ENCODE results near the gene ZNF827.

Gene ZNF827

DNA sequence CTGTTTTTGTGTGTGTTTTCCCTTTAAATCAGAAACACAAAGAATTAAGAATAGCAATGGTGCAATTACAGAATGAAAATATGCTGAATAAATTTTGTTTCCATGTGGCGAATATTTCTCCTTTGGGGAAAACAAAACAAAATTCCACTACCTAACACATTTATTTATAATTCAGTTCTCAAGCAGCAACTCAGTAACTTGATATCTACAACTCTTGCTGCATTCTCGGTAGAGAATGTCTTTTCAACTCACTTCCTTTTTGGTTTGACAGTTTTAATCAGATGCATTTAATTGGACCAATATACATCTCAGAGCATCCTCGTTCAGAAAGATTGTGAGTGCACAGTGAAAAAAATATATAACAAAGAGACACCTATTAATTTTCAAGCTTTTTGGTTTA, 30.8 kb downstream of the ZNF827 start:
- no peak overlapping the region for H3K9ac ChIP-seq (ENCODE audit: low read depth, low read length, poor library complexity, severe bottlenecking)
- H3K9me2 ChIP-seq (replicated peaks; ENCODE audit: low read depth, low read length), result no peaks in the 10 kb centered on the region
- H3K36me3 ChIP-seq (ENCODE audit: insufficient read depth, low read length), result peaks cover 16% of the 10 kb centered on the region; the same call in 1 of the 2 replicates
- H3K9me3 ChIP-seq (ENCODE audit: insufficient read depth, low read depth, low read length), result no peaks in the 10 kb centered on the region
- no peak overlapping the region for H3K4me3 ChIP-seq (ENCODE audit: low read length, poor library complexity, severe bottlenecking)
- H3K27me3 ChIP-seq (ENCODE audit: insufficient read depth, low read length, poor library complexity, severe bottlenecking), result no peaks in the 10 kb centered on the region
- peaks cover 100% of the 10 kb centered on the region for H3K79me2 ChIP-seq (ENCODE audit: insufficient read depth, low read length)
- no peak overlapping the region for H2AFZ ChIP-seq (ENCODE audit: low read length)
- peak overlapping the region; percentile 38 for H3K4me2 ChIP-seq (ENCODE audit: low read depth, low read length, poor library complexity, severe bottlenecking)
- H3K4me1 ChIP-seq (ENCODE audit: insufficient read depth, low read length, poor library complexity, severe bottlenecking), result peaks cover 34% of the 10 kb centered on the region
- TF ChIP-seq EZH2phosphoT487 (IDR thresholded peaks at IDR 0.05; ENCODE audit: borderline replicate concordance), result no peak
- no peak for TF ChIP-seq CTCF (conservative IDR thresholded peaks at IDR 0.05; ENCODE audit: low read length)
- H4K20me1 ChIP-seq (ENCODE audit: insufficient read depth, low read length, poor library complexity, severe bottlenecking), result peaks cover 78% of the 10 kb centered on the region
- no peaks in the 10 kb centered on the region for H3F3A ChIP-seq (ENCODE audit: low read depth)

DNA sequence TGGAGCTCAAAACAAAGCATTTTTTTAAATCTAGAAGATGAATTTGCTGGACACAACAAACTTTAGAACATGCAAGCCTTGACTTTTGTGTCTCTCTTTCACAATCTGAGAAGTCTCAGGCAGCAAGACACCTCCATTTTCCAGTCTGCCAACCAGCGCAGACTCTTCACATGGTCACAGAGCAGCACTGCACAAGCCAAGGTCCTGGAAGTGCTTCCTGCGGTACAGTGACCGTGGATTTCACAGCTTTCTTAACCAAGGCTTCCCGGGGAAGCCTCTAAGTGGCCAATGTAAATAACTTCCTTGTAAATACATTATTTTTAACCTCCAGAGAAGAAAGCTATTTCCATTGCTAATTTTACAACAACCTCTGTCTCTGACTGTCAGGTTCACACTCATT, 31.2 kb downstream of the ZNF827 start:
- H3K9ac ChIP-seq (ENCODE audit: low read depth, low read length, poor library complexity, severe bottlenecking), result no peak overlapping the region
- peaks cover 77% of the 10 kb centered on the region for H4K20me1 ChIP-seq (ENCODE audit: insufficient read depth, low read length, poor library complexity, severe bottlenecking)
- peaks cover 100% of the 10 kb centered on the region for H3K79me2 ChIP-seq (ENCODE audit: insufficient read depth, low read length)
- H2AFZ ChIP-seq (ENCODE audit: low read length), result no peak overlapping the region
- H3K9me2 ChIP-seq (replicated peaks; ENCODE audit: low read depth, low read length), result no peaks in the 10 kb centered on the region
- no peaks in the 10 kb centered on the region for H3K9me3 ChIP-seq (ENCODE audit: insufficient read depth, low read depth, low read length)
- no peaks in the 10 kb centered on the region for H3F3A ChIP-seq (ENCODE audit: low read depth)
- peaks cover 20% of the 10 kb centered on the region; the same call in 1 of the 2 replicates for H3K36me3 ChIP-seq (ENCODE audit: insufficient read depth, low read length)
- peaks cover 34% of the 10 kb centered on the region for H3K4me1 ChIP-seq (ENCODE audit: insufficient read depth, low read length, poor library complexity, severe bottlenecking)
- H3K4me2 ChIP-seq (ENCODE audit: low read depth, low read length, poor library complexity, severe bottlenecking), result peak overlapping the region; percentile 38
- no peak overlapping the region for H3K4me3 ChIP-seq (ENCODE audit: low read length, poor library complexity, severe bottlenecking)
- no peaks in the 10 kb centered on the region for H3K27me3 ChIP-seq (ENCODE audit: insufficient read depth, low read length, poor library complexity, severe bottlenecking)
- TF ChIP-seq EZH2phosphoT487 (IDR thresholded peaks at IDR 0.05; ENCODE audit: borderline replicate concordance) (no peak), CTCF (conservative IDR thresholded peaks at IDR 0.05; ENCODE audit: low read length) (no peak)

DNA sequence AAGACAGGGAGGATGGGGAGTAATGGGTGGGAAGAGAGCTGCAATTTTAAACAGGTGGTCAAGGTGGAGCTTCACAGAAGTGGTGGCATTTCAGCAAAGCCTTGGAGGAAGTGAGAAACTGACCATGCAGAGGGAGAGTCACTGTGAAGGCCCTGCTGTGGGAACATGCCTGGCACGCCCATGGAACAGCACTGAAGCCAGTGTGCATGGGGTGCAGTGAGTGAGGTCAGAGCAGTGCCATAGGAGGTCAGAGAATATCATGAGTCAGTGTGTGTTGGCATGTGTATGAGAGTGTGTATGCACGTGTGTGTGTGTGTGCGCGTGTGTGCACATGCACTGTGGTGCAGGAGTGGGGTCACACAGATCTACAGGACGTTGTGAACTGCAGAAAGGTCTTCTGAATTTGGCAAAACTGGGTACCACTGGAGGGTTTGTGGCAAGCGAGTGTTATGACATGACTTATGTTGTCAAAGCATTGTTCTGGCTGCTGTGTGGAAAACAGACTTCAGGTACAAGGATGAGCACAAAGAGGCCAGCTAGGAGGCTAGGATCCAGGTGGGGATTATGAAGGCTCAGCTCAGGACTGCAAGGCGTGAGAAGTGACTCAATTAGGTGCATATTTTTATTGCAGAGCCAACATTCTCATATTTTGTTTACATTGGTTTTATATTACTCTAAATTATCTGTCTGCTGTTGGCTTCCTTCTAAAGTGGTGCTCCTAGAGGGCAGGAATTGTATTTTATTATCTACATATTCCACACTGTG, 34.0 kb downstream of the ZNF827 start:
- Histone ChIP-seq H3K4me3 (ENCODE audit: low read length, poor library complexity, severe bottlenecking) (no peak overlapping the region), H3K9ac (ENCODE audit: low read depth, low read length, poor library complexity, severe bottlenecking) (no peak overlapping the region), H3K79me2 (ENCODE audit: insufficient read depth, low read length) (peaks cover 96% of the 10 kb centered on the region), H4K20me1 (ENCODE audit: insufficient read depth, low read length, poor library complexity, severe bottlenecking) (peaks cover 60% of the 10 kb centered on the region), H3K9me2 (replicated peaks; ENCODE audit: low read depth, low read length) (no peaks in the 10 kb centered on the region), H3K4me1 (ENCODE audit: insufficient read depth, low read length, poor library complexity, severe bottlenecking) (peaks cover 26% of the 10 kb centered on the region), H2AFZ (ENCODE audit: low read length) (no peak overlapping the region), H3K36me3 (ENCODE audit: insufficient read depth, low read length) (peaks cover 46% of the 10 kb centered on the region), H3K9me3 (ENCODE audit: insufficient read depth, low read depth, low read length) (no peaks in the 10 kb centered on the region), H3K27me3 (ENCODE audit: insufficient read depth, low read length, poor library complexity, severe bottlenecking) (no peaks in the 10 kb centered on the region), H3K4me2 (ENCODE audit: low read depth, low read length, poor library complexity, severe bottlenecking) (no peak overlapping the region), H3F3A (ENCODE audit: low read depth) (no peaks in the 10 kb centered on the region)
- TF ChIP-seq CTCF (conservative IDR thresholded peaks at IDR 0.05; ENCODE audit: low read length) (no peak), EZH2phosphoT487 (IDR thresholded peaks at IDR 0.05; ENCODE audit: borderline replicate concordance) (no peak)

Measured in Loucy (cell line).